NCI-H345 (cell line): ENCODE measurements around the gene CCDC77.

Source experiments
- DNase-seq: peaks from one replicate; lab custom pipeline; 2025; lab: John Stamatoyannopoulos, UW

Gene CCDC77

GRCh38 chr12:480831-481816 is 79.7 kb downstream of the CCDC77 start:
- peak; percentile 34 for DNase-seq

- DNase-seq = no peak
These were observed 80.6 kb downstream of the CCDC77 start for GRCh38 chr12:482061-482460.

- no peak for DNase-seq
These were observed 82.7 kb downstream of the CCDC77 start for GRCh38 chr12:484096-484495.

- DNase-seq = no peak
These were observed 88.8 kb downstream of the CCDC77 start for GRCh38 chr12:490260-490659.
